ENCODE results near the gene STX5.
"Not testable (repeated sequence)": the region's sequence is repeated elsewhere in the genome, so short reads cannot be mapped to it uniquely, and the experiment has no call there.

Gene STX5

GRCh38 chr11:62874851-62875250, 43.0 kb upstream of the STX5 start:
- DNase-seq, result no peak
- Histone ChIP-seq H3K79me2 (ENCODE audit: low read length) (peaks cover 10% of the 10 kb centered on the region; the same call in 1 of the 2 replicates), H3K4me3 (ENCODE audit: low read length) (no peak overlapping the region), H3K4me1 (ENCODE audit: low read length) (peaks cover 2% of the 10 kb centered on the region; the same call in 1 of the 2 replicates), H3K9me2 (replicated peaks; ENCODE audit: insufficient read depth, low read length) (no peaks in the 10 kb centered on the region), H2AFZ (ENCODE audit: low read length) (no peak overlapping the region), H3K27ac (ENCODE audit: low read length) (no peak overlapping the region), H3K9ac (ENCODE audit: low read length) (no peak overlapping the region), H3K4me2 (ENCODE audit: low read depth, low read length) (no peak overlapping the region), H4K20me1 (ENCODE audit: insufficient read depth, low read length) (no peaks in the 10 kb centered on the region), H3K9me3 (replicated peaks; ENCODE audit: insufficient read depth, low read length) (no peaks in the 10 kb centered on the region), H3F3A (ENCODE audit: insufficient read depth, low read length) (0 out of 2 replicates have a peak, but pooled peaks cover 3% of the 10 kb centered on the region), H3K36me3 (replicated peaks; ENCODE audit: insufficient read depth, low read length) (no peaks in the 10 kb centered on the region), H3K27me3 (replicated peaks; ENCODE audit: insufficient read depth, low read length) (no peaks in the 10 kb centered on the region)
- TF ChIP-seq EZH2 (optimal IDR thresholded peaks at IDR 0.05; ENCODE audit: low read depth, low read length), result no peak
- TF ChIP-seq EZH2phosphoT487 (IDR thresholded peaks at IDR 0.05; ENCODE audit: low read length), result no peak
- TF ChIP-seq CTCF (IDR thresholded peaks at IDR 0.05; ENCODE audit: low read length), result no peak

- H3K9ac ChIP-seq (ENCODE audit: low read length), result no peak overlapping the region
- H3K27ac ChIP-seq (ENCODE audit: low read length), result no peak overlapping the region
- no peaks in the 10 kb centered on the region for H3K36me3 ChIP-seq (replicated peaks; ENCODE audit: insufficient read depth, low read length)
- DNase-seq, result no peak
- H3K9me3 ChIP-seq (replicated peaks; ENCODE audit: insufficient read depth, low read length), result no peaks in the 10 kb centered on the region
- no peaks in the 10 kb centered on the region for H4K20me1 ChIP-seq (ENCODE audit: insufficient read depth, low read length)
- H3K79me2 ChIP-seq (ENCODE audit: low read length), result peaks cover 54% of the 10 kb centered on the region
- no peaks in the 10 kb centered on the region for H3K9me2 ChIP-seq (replicated peaks; ENCODE audit: insufficient read depth, low read length)
- TF ChIP-seq EZH2phosphoT487 (IDR thresholded peaks at IDR 0.05; ENCODE audit: low read length) (no peak), EZH2 (optimal IDR thresholded peaks at IDR 0.05; ENCODE audit: low read depth, low read length) (no peak), CTCF (IDR thresholded peaks at IDR 0.05; ENCODE audit: low read length) (no peak)
- H3K4me1 ChIP-seq (ENCODE audit: low read length), result peaks cover 3% of the 10 kb centered on the region; the same call in 1 of the 2 replicates
- H3K4me3 ChIP-seq (ENCODE audit: low read length), result no peak overlapping the region
- no peaks in the 10 kb centered on the region for H3K27me3 ChIP-seq (replicated peaks; ENCODE audit: insufficient read depth, low read length)
- H2AFZ ChIP-seq (ENCODE audit: low read length), result no peak overlapping the region
- no peak overlapping the region for H3K4me2 ChIP-seq (ENCODE audit: low read depth, low read length)
- peaks cover 4% of the 10 kb centered on the region; the same call in 1 of the 2 replicates for H3F3A ChIP-seq (ENCODE audit: insufficient read depth, low read length)
Observed at GRCh38 chr11:62865635-62866034, 33.8 kb upstream of the STX5 start.

- no peaks in the 10 kb centered on the region for H3K36me3 ChIP-seq (replicated peaks; ENCODE audit: insufficient read depth, low read length)
- H3K27ac ChIP-seq (ENCODE audit: low read length), result no peak overlapping the region
- no peaks in the 10 kb centered on the region for H4K20me1 ChIP-seq (ENCODE audit: insufficient read depth, low read length)
- TF ChIP-seq EZH2phosphoT487 (IDR thresholded peaks at IDR 0.05; ENCODE audit: low read length) (no peak), EZH2 (optimal IDR thresholded peaks at IDR 0.05; ENCODE audit: low read depth, low read length) (no peak), CTCF (IDR thresholded peaks at IDR 0.05; ENCODE audit: low read length) (no peak)
- H3K4me3 ChIP-seq (ENCODE audit: low read length), result no peak overlapping the region
- peaks cover 4% of the 10 kb centered on the region; the same call in 1 of the 2 replicates for H3F3A ChIP-seq (ENCODE audit: insufficient read depth, low read length)
- no peaks in the 10 kb centered on the region for H3K9me3 ChIP-seq (replicated peaks; ENCODE audit: insufficient read depth, low read length)
- peaks cover 3% of the 10 kb centered on the region; the same call in 1 of the 2 replicates for H3K4me1 ChIP-seq (ENCODE audit: low read length)
- H2AFZ ChIP-seq (ENCODE audit: low read length), result no peak overlapping the region
- H3K79me2 ChIP-seq (ENCODE audit: low read length), result peaks cover 53% of the 10 kb centered on the region
- no peaks in the 10 kb centered on the region for H3K27me3 ChIP-seq (replicated peaks; ENCODE audit: insufficient read depth, low read length)
- no peaks in the 10 kb centered on the region for H3K9me2 ChIP-seq (replicated peaks; ENCODE audit: insufficient read depth, low read length)
- no peak for DNase-seq
- H3K9ac ChIP-seq (ENCODE audit: low read length), result no peak overlapping the region
- no peak overlapping the region for H3K4me2 ChIP-seq (ENCODE audit: low read depth, low read length)
Observed at GRCh38 chr11:62863687-62864335, 32.0 kb upstream of the STX5 start.

GRCh38 chr11:62861564-62862192, 29.8 kb upstream of the STX5 start:
- H3K4me2 ChIP-seq (ENCODE audit: low read depth, low read length); H3K27ac ChIP-seq (ENCODE audit: low read length); H4K20me1 ChIP-seq (ENCODE audit: insufficient read depth, low read length): not testable (repeated sequence)

More at GRCh38 chr11:62861564-62862192, 29.8 kb upstream of the STX5 start:
- not testable (repeated sequence) for H2AFZ ChIP-seq (ENCODE audit: low read length); H3K9me2 ChIP-seq (replicated peaks; ENCODE audit: insufficient read depth, low read length); H3K27me3 ChIP-seq (replicated peaks; ENCODE audit: insufficient read depth, low read length); H3K4me1 ChIP-seq (ENCODE audit: low read length); H3K4me3 ChIP-seq (ENCODE audit: low read length); H3K9me3 ChIP-seq (replicated peaks; ENCODE audit: insufficient read depth, low read length); H3K36me3 ChIP-seq (replicated peaks; ENCODE audit: insufficient read depth, low read length); H3F3A ChIP-seq (ENCODE audit: insufficient read depth, low read length); H3K9ac ChIP-seq (ENCODE audit: low read length); DNase-seq
- peaks cover 60% of the 10 kb centered on the region for H3K79me2 ChIP-seq (ENCODE audit: low read length)

All from MM.1S (cell line).